GM19455 (cell line): ENCODE measurements around the gene EGFL6.

Experiments used
- ATAC-seq: cut with Tn5 transposase; IDR thresholded peaks from one replicate; pipeline ENCODE4 v1.9.1; 2021; ENCODE audit not compliant: unreplicated experiment

EGFL6 gene, protein sequence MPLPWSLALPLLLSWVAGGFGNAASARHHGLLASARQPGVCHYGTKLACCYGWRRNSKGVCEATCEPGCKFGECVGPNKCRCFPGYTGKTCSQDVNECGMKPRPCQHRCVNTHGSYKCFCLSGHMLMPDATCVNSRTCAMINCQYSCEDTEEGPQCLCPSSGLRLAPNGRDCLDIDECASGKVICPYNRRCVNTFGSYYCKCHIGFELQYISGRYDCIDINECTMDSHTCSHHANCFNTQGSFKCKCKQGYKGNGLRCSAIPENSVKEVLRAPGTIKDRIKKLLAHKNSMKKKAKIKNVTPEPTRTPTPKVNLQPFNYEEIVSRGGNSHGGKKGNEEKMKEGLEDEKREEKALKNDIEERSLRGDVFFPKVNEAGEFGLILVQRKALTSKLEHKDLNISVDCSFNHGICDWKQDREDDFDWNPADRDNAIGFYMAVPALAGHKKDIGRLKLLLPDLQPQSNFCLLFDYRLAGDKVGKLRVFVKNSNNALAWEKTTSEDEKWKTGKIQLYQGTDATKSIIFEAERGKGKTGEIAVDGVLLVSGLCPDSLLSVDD

DNA sequence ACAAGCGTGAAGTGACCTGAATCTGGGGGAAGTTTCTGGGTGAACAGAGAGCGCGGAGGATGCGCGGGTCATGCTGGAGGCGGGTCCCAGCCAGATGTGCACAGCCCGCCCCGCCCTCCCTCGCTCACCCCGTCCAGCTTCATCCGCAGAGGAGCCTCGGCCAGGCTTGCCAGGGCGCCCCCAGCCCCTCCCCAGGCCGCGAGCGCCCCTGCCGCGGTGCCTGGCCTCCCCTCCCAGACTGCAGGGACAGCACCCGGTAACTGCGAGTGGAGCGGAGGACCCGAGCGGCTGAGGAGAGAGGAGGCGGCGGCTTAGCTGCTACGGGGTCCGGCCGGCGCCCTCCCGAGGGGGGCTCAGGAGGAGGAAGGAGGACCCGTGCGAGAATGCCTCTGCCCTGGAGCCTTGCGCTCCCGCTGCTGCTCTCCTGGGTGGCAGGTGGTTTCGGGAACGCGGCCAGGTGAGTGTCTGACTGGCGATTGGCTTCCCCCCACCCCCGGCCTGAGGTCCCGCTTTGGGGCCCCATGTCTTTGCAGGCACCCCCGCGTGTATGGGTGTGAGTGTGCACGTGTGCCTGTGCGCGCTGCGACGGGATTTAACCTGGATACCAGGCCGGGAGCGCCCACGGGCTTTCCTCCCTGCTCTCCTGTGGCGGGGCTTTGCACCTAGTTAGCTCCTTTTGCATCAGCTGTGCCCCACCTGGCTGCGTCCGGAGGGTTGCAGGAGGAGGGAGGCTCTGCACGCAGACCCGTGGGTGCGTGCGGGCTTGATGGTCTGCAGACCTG is at the start of gene EGFL6:
TSS of gene EGFL6 (plus strand) at position 123 of the 782 bp plus-strand sequence. CDS start at position 384, 261 bp downstream.
- no peak for ATAC-seq

DNA sequence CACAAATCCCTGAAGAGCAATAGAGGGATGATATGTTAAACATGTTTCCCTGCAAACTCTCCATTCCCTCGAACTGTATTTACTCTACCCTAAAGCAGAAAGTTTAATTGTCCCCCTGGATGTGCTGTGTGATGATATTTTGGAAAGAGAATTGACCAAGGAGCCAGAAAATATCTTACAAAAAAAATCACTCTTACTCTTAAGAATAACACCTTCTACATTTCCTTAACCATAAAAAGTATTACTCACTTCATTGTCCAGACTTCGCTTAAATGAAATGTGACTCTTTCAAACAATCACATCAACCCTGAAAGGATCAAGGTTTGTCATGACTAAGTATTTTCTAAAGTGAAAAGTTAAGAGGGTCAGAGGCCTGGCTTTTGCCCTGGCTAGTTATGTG is 49.0 kb upstream of the EGFL6 start:
- no peak for ATAC-seq

DNA sequence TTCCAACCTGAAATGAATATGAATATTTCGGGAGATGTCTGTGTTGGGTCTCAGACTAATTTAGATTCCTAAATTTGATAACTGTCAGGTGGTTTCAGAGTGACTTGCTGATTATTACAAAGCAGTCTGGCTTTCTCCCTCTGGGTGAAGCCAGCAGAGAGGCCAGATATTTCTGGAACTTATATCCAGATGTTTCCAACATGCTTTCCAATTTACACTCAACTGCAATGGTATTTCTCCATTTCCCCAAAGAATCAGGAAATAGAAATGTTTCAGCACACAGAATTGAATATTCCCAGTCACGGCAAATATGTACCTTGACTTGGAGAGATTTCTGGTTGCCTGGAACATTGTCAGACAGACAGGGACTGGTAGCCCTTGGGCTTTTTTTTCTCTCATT is 48.5 kb upstream of the EGFL6 start:
- ATAC-seq, result no peak

DNA sequence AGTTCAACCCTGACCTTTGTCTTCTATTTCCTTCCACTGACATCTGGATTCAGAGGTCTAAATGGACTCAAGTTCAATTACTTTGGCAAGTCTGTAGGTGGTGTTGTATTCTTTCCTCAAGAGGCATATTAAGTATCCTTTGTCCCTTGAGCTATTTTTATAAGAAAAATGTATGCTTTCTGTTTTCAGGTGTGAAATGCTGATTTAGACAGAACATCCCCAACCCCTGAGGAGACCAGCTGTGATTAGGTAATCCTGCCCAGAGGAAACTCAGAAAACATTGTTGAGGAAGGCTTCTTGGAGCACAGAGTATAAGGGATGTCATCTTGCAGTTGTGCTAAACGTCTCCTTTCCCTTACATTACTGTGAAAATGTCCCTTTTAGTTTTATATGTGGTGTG is 46.6 kb upstream of the EGFL6 start:
- ATAC-seq, result no peak

DNA sequence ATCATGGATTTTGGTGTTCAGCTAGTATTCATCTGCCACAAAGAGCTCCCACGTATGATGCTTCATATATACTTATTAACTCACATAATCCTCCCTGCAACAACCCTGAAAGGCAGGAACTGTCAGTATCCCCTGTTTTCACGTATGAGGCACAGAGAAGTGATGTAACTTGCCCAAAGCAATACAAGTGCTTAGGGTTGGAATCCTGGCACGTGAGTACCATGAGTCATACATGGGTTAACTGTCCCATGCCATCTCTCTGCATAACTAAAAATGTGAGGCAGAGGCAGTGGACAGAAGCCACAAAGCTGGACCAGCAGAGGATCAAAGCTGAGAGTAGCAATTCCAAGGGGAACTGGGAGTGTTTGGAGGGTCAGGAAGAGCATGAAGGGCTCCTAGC is 35.7 kb upstream of the EGFL6 start:
- ATAC-seq, result no peak

DNA sequence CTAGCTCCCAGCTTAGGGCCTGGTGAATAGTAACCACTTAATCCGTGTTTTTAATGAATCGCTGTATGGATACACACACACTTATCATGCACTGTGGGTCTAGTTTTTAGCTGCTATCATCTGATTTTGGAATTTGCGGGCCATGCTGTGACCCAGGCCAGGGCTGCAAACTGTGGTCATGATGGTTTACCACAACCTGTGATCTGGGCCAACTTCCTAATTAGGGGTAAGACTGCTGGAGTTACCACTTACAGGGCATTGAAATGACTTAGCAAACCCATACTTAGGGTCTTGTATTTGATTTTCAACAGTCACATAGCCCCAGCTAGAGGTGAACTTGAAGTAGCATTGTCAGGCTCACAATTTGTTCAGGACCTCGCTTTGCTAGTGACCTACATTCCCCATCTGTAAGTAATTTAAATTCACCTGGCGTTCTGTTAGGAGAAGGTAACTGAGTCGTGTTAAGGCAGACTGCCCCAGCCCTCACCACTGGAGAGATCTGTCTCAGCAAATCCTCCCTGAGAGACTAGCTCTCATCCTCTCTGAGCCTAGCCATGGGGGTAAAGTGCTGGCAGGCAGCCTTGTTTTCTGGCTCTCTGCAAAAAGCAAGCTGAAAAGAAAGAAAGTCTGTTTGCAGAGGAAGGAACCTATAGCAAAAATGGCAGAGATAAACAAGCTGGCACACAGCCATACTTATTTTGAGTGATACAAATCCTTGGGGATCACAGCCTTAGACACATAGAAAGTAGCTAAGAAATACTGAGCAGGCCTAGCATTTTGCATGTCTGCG is 33.8 kb upstream of the EGFL6 start:
- ATAC-seq, result no peak

DNA sequence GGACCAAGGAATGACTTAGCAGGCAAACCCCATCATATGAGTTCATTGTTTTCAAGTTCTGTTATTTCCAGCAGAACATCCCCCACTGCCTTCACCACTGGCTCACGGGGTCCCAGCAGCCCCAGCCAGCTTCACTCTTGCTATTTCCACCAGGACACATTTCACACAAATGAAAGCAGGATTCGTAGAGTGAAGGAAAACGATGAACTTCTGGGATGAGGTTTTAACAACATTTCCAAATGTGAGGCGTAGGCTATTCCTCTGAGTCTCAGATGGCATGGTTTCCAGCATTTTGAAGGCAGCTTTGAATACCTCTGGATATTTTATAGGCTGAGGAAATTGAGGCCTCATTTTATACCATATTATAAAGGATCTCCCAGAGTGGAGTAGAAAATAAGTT is 32.9 kb upstream of the EGFL6 start:
- ATAC-seq, result no peak

DNA sequence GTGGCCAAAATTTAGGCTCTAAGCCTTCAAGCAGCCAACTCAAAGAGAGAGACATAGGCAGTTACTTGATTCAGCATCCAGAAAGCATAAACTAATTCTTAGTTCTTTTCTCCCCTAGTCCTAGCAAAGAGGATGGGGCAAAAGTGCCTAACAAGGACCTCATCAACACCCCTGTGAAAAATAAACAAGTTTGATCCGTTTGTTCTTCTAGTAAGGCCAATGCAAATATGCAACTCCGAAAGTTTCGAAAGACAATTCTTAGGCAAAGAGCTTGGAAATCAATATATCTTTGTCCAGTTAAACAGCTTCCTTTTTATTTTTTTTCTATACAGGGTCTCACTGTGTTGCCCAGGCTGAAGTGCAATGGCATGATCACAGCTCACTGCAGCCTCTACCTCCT is 31.0 kb upstream of the EGFL6 start:
- ATAC-seq, result no peak

DNA sequence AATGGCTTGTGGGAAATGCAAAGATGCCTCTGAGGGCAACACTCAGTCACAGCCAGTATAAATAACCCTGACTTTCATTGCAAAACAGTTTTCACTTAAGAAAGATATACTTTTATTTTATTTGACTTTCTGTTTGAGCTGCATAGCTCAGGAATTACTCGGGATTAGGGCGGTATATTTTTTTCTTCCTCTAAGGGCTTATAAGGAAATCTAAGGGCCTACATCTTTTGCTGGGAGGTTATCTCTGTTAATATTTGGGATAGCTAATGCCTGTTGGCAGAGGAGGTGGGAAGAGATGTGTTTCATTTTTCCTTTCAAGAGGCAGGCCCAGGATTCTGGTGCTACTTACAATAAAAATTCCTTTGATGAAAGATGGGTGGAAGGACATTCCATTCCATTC is 28.8 kb upstream of the EGFL6 start:
- no peak for ATAC-seq

DNA sequence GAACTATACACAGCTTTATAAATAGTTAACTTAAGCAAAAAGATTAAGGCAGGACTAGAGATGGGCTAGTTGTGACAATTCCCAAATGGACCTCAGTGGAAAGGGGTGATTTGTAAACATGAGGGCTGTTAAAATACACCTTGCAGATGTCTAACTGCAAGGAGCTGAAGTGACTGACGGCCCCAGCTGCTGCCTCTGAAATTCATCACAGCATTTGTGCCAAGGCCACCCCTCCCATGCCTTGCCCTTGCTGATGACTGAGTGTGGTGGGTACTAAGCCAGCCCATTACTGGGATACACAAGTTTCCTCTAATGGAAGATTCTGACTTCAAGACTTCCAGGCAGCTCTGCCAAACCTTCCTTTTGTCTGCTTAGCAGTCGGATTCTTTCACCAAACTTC is 23.7 kb upstream of the EGFL6 start:
- ATAC-seq, result no peak

DNA sequence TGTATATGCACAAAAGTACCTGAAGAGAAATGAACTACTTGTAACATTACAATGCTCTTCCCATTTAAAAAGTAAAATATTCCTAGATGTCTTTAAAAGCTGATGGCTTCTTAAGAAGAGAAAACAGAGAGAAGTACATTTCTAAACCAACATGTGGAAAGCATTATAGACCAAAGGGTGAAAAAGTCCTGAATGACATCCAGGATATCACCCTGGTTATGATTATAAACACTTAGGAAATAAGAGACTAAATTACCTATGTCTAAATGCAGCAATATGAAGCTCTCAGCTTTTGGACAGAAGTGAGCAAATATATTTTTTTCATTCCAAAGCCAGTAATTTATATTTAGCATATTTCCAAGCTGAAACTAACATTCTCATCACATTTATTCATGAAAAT is 21.7 kb upstream of the EGFL6 start:
- no peak for ATAC-seq

DNA sequence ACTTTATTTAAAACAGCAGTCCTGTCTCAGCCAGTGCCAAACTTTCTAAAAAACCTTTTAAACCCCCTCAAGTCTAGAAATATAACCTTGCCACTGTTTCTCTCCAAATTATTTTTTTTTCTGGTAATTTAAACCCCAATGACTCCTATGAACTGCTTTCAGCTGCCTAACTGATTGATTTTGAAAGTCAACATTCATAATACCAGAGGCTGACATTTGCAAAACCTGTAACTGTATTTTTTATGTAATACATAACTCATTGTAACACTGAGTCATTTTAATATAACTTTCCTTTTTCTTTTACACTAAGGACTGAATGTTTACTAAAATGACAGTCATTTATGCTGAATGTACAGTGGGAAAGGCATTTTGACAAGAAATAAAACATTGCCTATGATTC is 19.1 kb upstream of the EGFL6 start:
- no peak for ATAC-seq

DNA sequence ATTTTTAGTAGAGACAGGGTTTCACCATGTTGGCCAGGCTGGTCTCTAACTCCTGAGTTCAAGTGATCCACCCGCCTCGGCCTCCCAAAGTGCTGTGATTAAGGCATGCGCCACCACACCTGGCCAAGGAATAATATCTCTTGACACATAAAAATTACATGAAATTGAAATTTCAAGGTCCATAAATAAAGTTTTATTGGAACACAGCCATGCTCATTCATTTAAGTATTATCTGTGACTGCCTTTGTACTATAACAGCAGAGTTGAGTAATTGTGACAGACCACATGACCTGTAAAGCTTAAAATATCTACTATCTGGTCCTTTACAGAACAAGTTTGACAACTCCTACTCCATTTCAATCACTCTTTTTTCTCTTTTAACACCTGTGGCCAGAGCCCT is 17.8 kb upstream of the EGFL6 start:
- no peak for ATAC-seq

DNA sequence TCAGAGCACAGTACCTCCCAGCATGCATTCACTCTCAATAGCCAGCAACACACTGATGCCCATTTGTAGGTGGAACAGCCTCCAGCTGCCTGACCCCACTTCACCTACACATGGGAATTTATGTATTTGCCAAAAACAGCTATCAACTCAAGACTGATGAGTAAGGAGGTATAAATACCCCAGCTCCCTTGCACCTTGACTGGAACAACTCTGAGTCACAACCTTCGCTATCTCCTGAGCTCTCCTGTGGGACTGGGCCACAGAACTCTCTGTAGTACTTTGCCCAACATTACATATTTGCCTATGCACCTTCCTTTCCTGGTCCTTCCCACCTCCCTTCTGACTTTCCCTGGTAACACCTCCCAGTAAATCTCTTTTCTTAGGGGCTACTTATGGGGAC is 16.5 kb upstream of the EGFL6 start:
- ATAC-seq, result no peak

DNA sequence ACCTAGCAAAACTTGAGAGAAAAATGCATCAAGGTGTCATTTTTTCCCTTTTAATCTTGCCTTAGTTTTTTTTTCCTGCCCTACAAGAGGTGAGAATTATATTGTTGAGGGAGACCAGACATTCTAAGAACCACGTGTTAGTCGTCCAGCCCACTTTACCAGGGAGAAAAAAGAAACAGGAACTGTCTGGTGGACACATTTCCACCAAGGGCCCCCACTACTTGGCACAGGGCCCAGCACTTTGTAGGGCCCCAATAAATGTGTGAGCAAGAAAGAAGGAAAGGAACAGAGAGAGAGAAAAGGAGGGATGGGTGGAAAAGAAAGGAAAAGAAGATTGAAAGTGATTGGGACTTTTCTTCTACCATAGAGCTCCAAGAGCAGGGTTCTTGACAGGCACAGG is 3.9 kb upstream of the EGFL6 start:
- no peak for ATAC-seq

DNA sequence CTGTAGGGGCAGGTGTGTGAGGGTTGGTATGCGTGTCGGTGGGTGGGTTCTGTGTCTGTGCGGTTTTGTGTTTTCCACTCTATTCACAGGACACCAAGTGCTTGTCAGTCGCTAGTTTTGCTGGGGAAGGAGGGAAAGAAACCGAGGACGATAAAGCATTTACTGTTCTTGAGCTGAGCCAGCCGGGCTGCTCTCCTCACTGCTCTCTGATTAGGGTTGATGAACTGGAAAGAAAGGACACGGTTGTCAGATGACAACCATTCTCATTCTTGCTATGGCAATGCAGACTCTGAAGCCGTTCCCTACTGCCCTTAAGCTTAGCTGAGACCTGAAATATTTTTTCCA is 832 bp downstream of the EGFL6 start:
- ATAC-seq, result no peak

DNA sequence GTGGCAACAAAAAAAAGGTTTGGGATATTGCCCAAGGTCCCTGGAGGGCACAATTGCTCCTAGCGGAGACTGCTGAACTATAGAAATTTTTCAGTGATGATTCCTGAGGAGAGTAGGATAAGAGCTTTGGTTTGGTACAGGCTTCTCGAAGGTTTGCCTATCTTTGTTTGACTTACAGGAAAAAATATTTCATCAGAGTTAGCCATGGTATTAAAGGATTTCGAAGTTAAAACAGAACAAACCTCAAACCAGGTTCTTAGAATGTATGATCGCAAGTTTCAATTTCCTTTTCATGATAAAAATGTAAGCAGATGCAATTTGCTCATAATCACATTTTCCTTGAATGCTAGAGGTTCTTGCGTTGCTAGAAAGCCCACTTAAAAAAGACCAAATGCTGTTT is 1.7 kb downstream of the EGFL6 start:
- no peak for ATAC-seq

DNA sequence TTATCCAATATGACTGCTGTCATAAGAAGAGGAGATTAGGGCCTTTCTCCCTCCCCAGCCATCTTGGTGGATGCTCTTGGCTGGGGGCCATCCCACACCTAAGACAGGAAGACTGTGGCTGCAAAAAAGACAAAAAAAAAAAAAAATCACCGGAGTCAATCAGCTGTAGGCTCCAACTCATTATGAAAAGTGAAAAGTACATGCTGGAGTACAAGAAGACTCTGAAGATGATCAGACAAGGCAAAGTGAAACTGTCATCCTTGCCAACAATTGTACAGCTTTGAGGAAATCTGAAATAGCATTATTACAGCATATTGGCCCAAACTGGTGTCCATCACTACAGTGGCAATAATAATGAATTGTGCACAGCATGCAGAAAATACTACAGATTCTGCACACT is 5.2 kb downstream of the EGFL6 start:
- no peak for ATAC-seq

DNA sequence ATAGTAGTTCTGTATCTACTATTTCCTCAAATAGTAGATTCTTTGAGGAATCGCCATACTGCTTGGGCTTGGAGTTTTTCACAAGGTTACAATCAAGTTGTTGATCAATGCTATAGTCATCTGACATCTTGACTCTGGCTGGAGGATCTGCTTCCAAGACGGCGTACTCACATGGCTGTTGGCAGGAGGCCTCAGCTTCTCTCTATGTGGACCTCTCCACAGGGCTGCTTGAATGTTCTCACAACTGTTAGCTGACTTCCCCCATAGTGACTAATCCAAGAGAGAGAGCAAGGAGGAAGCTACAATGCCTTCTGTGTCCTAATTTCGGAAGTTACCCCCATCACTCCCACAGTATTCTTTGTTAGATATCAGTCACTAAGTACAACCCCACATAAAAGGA is 10.3 kb downstream of the EGFL6 start:
- ATAC-seq, result no peak

DNA sequence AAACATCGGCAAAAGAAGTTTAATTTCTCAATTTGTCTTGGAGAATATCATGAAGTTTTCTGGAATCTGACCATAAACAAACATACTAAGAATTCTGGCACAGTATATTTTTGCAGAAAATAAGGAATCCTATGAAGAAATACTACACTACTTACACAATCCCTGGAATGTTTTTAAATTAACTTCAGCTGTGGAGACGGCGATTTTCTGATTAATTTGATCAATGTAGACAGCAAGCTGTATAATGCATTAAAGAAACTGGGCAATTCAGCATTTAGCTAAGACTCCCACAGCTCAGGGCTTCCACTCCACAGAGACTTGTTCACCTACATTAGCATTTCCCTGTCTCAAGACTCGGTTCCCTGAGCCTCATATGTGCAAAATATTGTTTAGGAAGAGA is 12.2 kb downstream of the EGFL6 start:
- ATAC-seq, result no peak

DNA sequence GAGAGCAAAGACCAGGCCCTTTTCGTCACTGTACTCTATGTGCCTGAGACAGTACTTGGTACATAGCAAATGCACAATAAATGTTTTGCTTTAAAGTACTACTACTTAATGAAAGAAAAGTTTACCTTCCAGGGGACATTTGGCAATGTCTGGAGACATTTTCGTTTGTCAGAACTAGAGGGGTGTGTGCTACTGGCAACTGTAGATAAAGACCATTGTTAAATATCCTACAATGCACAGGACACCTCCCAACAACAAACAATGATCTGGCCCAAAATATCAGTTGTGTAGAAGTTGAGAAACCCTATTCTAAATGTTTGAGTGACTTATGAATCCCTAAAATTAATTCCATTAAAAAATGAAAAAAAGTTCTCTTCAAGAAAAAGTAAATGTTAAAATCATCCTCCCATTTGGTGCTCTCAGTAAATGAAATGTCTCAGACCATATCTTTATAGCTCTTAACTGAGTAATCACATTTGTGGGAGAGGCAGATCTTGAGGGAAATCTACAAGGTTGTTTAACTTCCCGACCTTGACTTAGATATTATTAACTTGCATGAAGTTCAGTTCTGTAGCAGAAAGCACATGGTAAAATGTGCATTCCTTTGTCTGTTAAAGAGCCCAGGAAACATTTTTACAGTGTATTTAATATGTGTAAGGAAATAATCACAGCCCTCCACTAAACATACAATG is 18.5 kb downstream of the EGFL6 start:
- ATAC-seq, result no peak
